Measurements from ENCODE around the gene PDZRN3.

PDZRN3 gene

GRCh38 chr3:73513260-73513659 is 111.5 kb downstream of the PDZRN3 start:
- DNase-seq, result no peak

DNA sequence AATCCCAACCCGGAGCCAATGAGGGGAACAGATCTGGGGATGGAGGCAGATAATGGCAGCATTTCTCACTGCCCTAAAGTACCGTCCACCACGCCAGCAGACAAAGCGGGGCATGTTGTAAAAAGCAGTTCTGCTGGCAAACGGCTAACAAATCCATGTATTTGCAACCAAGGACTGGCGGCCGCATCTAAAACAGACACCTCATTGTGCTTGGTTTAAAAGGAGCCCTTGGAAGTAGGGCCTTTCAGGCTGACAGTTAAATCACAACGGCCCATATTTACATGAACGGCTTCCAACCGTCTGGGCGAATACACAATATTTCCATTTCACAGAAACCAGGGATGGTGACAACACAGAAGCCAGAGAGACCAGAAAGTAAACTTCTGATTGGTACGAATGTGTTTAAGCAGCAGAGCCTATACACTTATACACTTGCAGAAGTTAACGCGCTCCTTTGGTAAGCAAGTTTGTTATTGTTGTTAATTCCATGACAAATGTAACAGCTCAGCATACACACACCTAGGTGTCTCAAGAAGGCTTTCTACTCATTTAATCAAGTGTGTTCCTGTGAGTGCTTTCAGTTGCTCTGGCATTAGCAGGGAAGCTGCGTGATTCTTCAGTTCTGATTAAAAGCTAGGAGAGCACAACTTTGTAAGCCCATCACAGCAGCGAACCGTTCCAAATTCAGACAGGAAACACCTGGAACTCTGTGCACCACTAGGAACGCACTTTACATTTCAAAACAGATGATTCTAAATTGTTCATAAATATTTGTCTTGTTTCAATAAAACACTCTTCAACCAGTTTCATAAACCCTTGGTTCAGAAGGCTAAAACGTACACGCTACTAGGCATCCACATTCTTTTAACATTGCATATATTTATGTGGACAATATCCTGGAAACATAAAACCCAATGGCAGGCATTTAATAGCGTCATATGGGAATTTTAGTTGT is 112.9 kb downstream of the PDZRN3 start:
- DNase-seq, result no peak

- DNase-seq, result no peak
Observed at GRCh38 chr3:73510784-73511183, 114.0 kb downstream of the PDZRN3 start.

DNA sequence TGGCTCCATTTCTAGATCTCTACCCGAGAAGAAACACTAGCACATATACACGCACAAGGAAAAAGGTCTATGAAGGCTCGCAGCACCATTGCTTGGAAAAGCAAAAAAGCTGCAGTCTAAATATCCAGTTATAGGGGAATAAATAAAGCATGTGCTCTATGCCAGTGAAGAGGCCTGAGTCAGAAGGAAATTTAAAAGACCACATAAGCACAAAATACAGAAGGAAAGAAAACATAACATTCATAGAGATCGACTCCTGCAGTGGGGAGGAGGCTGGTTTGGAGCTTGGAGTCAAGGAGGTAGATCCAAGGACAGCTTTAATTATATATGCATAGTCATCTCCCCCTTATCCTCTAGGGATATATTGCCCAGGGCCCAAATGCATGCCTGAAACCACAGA is 114.4 kb downstream of the PDZRN3 start:
- no peak for DNase-seq

- DNase-seq, result no peak
Observed at GRCh38 chr3:73509816-73510215, 114.9 kb downstream of the PDZRN3 start.

DNA sequence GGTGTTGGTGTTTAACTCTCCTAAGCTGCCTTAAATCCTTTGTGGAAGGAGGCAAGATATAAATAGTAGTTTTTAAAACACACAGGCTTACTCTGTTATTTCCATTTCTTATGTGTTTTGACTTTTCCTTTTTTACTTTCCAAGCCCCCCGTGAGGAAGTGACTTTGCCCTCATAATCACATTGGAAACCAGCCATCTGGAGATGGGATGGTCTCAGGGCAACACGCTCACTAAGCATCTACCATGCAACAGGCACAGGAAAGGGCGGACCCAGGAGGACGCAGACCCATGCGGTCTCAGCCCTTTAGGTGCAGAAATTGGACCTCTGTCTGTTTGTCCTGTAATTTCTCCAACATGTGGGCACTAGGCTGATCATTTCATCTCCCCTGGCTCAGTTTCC is 115.7 kb downstream of the PDZRN3 start:
- DNase-seq, result no peak

DNA sequence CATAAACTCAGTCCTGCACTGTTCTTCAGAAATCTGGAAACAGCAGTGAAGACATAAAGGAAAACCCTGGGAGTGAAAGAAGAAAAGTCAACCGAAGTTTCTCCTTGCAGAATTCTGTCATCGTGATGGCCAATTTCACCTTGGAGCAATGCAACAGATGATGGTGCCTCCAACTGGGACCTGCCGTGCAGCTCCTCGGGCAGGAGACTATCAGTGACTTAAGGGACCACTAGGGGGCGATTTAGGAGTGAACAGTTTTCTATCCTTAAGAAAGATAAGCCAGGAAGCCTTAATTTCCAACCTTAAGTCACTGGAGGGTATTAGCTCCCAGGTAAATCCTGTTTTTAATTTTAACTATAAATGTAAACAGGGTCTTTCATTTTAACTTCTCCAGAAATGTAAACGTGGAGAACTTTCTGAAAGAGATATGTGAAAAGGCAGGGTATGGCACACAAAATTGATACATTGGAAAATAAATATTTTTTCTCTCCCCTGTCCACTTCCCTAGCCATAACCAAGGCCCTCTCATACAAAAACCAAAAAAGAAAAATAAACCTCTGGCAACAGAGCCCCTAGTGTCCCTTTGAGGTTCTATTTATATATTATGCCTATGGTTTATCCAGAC is 116.3 kb downstream of the PDZRN3 start:
- peak; percentile 51 for DNase-seq

DNA sequence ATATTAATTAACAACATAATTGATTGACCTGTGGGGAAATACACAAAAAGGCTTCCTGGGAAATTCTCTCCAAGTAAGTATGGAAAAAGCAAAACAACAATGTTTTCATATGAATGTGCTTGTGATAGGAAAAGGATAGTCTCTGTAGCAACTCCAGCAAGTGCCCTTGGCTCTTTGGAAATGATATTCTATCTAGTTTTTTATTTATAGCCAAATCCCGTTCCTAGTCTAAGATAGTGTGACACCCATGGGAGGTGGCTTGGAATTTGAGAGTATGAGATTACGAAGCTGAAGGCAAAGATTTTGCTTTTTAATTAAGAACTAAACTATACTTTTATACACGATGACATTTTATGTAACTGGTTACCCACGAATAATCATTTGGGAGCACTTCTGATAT is 119.9 kb downstream of the PDZRN3 start:
- DNase-seq, result no peak

- no peak for DNase-seq
Observed at GRCh38 chr3:73504239-73504638, 120.5 kb downstream of the PDZRN3 start.

GRCh38 chr3:73503781-73504180 is 121.0 kb downstream of the PDZRN3 start:
- no peak for DNase-seq

DNA sequence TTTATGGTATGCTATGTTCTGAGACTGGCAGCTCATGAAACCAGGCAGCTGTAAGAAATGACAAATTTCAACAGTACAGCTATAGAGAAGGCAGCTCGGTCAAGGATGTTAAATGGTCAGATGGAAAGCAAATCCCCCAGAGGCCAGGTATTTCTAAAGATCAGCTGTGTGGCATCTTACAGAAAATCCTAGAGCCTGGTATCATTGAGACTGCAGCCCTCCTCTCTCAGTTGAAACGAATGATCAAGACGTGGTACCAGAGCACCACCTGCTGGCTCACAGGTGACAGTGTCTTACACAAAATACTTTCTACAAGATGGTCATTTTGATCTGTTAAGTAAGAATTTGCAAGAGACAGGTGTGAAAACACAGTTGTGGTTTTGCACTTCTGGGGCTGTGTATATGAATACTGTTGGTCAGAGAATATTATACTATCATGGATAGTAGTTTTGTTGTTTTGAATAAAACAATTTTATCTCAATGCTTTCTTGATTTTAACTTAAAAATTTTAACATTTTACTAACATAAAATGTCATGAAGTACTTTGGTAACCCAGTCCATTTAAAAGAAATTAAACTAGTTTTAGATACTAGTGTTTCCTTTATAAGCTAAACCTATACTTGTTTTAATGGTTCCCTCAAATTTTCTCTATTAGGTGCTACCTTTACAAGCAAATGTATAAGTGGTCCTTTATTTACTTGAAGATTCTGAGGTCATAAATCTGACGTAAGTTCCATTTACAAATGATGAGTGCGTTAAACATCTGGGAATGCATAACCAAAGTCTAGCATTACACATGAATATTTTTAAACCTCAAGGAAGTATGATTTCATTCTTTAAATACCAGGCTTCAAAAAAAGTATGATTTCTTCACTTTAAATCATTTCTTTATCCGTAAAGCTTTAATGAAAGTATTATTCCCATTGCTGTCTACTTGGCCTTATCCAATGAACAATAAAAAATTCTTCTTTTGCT is 121.8 kb downstream of the PDZRN3 start:
- DNase-seq, result peak; percentile 49

DNA sequence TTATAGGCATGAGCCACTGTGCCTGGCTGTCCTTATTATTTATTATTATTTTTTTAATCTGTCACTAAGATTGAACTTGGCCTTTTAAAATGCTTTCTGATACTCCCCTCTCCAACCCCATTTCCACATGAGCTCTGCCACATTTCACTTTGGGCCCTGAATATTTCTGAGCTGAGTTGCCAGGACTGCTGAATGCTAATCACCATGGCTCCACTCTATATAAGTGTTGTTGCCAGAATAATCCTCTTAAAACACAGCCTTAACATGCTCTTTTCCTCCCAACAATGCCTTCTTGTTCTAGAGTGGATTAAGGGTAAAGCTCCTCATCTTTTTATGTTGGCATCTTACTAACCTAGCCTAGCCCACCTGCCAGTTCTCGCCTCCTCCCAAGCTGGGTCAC is 124.4 kb downstream of the PDZRN3 start:
- no peak for DNase-seq

GRCh38 chr3:73499787-73500186 is 125.0 kb downstream of the PDZRN3 start:
- DNase-seq, result no peak

GRCh38 chr3:73498764-73499622 is 125.7 kb downstream of the PDZRN3 start:
- no peak for DNase-seq

DNA sequence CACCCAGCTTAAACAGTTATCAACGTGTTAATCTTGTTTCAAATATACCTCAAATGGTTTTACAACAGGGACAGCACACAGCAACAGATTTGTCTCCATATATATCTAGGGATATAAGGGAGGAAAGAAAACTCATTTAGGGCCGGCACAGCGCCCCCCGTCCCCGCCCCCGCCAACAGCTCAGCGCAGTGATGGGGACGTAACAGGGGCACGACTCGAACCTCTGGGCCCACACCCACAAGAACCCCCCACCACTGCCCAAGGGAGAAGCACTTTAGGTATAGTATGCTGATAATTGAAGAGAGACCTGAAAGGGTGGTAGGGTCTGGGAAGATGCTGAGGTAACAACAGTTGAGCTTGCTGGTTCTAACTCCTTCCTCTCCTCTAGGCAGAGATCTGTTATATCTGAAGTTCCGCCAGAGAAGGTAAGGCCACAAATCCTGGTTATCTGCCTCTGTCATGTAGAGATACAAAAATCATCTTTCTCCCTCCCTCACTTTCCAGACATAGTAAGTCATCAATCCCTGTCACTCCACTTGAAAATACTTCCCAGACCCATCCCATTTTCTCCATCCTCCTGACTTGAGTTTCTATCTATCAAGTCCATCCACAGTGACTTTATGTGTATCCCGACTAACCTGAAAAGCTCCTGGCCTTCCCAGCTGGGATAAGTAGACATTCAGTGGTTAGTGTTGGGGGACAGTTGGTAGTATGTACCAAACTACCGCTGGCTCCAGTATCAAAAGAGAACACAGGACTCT is 126.9 kb downstream of the PDZRN3 start:
- DNase-seq, result no peak

DNA sequence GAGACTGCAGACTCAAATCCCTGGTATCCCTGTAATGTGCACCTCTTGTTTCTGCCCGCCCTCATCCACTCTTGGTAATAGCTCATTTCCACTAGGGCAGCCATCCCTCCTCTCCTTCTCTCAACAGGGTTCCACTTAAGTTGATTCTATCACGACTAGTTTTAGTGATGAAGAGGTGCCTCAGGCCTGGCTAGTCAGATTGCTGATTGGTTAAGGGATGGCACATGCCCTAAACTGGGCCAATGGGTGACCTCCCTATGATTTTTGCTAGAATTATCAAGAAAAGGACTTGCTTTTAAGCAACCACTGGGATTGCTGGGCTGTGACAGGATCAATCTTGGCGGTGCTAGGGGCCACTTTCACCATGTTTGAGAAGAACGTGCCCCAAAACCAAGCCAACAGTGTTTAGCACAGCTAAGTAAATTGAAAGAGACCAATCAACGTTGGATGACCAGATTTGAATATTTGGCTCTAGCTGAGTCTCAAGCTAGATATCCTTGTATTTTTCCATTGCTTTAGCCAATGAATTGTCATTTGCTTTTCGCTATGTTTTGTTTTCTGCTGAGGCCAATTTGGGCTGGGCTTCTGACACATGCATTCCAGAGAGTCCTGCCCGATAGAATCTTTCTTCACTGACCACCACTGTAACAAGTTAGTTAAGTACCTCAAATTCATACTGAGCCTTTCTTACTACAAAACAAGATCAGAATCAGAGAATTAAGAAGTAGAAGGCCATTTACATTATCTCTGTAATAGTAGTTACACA is 131.0 kb downstream of the PDZRN3 start:
- no peak for DNase-seq

GRCh38 chr3:73492186-73492585 is 132.6 kb downstream of the PDZRN3 start:
- no peak for DNase-seq

DNA sequence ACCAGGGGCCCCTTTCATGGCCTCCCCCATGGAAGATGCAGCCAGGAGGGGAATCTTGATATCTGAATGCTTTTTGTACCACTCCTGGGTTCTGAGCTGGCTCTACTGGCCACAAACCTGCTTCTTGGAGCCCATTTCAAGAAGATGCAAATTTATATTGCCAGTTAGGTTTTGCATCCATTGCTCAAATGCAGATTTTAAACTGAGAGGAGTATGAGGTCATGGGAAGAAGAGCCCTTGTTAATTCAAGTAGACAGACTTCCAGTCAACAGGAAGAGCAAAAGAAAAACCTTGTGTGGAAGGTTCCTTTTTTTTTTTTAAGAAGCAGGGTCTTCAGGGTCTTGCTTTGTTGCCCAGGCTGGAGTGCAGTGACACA is 133.5 kb downstream of the PDZRN3 start:
- no peak for DNase-seq

DNA sequence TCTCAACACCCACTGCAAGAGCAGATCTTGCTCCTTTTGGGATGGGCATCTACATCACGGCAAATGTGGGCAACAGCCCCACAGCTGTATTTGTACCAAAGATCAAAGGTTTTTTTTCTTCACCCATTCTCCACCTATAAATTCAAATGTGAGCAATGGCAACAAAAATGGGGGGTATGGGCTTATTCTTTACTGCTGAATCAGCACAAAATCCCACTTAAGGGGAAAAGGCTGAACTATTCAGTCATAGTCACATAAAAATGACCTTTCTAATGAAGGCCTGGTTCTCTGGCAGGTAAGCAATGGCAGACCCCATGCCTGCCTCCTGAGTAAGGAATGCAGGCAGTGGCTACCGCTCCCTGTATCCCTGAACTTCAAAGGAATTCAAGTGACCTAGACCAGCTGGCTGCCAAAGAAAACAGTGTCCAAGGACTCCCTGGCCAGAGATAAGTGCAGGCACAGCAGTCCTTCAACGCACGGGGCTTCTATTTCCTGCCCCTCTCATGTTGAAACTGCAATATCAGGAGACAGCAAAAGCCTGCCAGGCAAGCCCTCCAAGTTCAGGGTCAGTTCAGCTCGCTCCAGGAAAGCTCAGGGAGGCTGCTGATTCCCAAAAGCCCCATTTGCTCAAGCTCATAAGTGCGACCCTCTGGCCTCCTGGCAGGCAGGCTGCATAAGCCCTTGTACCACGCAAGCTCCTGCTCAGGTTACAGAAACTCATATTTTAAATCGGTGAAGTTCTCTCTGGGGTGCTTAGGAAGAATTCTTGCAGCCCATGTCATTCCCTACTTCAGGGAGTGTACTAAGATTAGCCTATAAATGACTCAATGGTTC is 134.1 kb downstream of the PDZRN3 start:
- no peak for DNase-seq

GRCh38 chr3:73485877-73486330 is 138.8 kb downstream of the PDZRN3 start:
- DNase-seq, result no peak
